ENCODE measurements around the gene HSCB. TPM values are rescaled to one million over a fixed set of nuclear protein-coding genes. Genes with fewer than 3 reads are reported as not detected.

HSCB gene
- polyA plus RNA-seq, 1 donor (not counting 4 experiments of a cell fraction or from before 2014, with no cell fraction given): 12.5 TPM

DNA sequence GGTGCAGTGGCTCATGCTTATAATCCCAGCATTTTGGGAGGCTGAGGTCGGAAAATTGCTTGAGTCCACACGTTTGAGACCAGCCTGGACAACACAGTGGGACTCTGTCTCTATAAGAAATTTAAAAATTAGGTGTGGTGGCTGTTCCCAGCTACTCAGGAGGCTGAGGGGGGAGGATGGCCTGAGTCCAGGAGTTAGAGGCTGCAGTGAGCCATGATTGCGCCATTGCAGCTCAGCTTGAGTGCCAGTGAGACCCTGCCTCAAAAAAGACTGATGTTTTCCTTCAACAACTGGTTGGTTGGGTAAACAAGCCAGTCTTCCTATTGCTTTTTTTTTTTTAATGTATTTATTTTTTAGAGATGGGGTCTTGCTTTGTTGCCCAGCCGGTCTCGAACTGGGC is 49.3 kb downstream of the HSCB start:
- no peaks in the 10 kb centered on the region for H3K9me3 ChIP-seq (ENCODE audit: control insufficient read depth, low read depth, low read length)
- no peak overlapping the region for H3K4me2 ChIP-seq (ENCODE audit: control insufficient read depth, extremely low read depth, insufficient read depth, low read depth, low read length)
- H3K27me3 ChIP-seq (ENCODE audit: control insufficient read depth, extremely low read depth, insufficient read depth, low read length): no peaks in the 10 kb centered on the region
- H3K27ac ChIP-seq (ENCODE audit: control insufficient read depth, insufficient read depth, low read length): no peak overlapping the region
- FAIRE-seq (no peak), DNase-seq (ENCODE audit: low read depth, low spot score) (no peak)
- peaks cover 17 to 23% of the 10 kb centered on the region in 2 experiments for H3K36me3 ChIP-seq (ENCODE audit: control insufficient read depth in 2 of 2, extremely low read depth in 1 of 2, insufficient read depth in 2 of 2, low read length in 2 of 2)
- H3K4me3 ChIP-seq (ENCODE audit: control insufficient read depth in 2 of 3, extremely low read depth in 1 of 3, insufficient read depth in 2 of 3, low read depth in 1 of 3, low read length in 3 of 3): no peak overlapping the region
- no peaks in the 10 kb centered on the region for H3K4me1 ChIP-seq (ENCODE audit: control insufficient read depth, extremely low read depth, insufficient read depth, low read length)
- no peaks in the 10 kb centered on the region for H3K9me1 ChIP-seq (ENCODE audit: control insufficient read depth, extremely low read depth, insufficient read depth, low read length)
- TF ChIP-seq, protein P1, sequence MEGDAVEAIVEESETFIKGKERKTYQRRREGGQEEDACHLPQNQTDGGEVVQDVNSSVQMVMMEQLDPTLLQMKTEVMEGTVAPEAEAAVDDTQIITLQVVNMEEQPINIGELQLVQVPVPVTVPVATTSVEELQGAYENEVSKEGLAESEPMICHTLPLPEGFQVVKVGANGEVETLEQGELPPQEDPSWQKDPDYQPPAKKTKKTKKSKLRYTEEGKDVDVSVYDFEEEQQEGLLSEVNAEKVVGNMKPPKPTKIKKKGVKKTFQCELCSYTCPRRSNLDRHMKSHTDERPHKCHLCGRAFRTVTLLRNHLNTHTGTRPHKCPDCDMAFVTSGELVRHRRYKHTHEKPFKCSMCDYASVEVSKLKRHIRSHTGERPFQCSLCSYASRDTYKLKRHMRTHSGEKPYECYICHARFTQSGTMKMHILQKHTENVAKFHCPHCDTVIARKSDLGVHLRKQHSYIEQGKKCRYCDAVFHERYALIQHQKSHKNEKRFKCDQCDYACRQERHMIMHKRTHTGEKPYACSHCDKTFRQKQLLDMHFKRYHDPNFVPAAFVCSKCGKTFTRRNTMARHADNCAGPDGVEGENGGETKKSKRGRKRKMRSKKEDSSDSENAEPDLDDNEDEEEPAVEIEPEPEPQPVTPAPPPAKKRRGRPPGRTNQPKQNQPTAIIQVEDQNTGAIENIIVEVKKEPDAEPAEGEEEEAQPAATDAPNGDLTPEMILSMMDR (optimal IDR thresholded peaks at IDR 0.05 in 1 of 3, IDR thresholded peaks at IDR 0.05 in 1 of 3, conservative IDR thresholded peaks at IDR 0.05 in 1 of 3; ENCODE audit: extremely low read depth in 1 of 3, insufficient read depth in 2 of 3, low read length in 3 of 3): no peak
- TF ChIP-seq EZH2 (IDR thresholded peaks at IDR 0.05; ENCODE audit: low read length): no peak
- peaks cover 7% of the 10 kb centered on the region for H4K20me1 ChIP-seq (ENCODE audit: control insufficient read depth, extremely low read depth, insufficient read depth, low read length)
- no peak overlapping the region for H2AFZ ChIP-seq (ENCODE audit: control insufficient read depth, low read length)
- H3K79me2 ChIP-seq (ENCODE audit: control insufficient read depth, insufficient read depth, low read length): peaks cover 11% of the 10 kb centered on the region
- dilution Hi-C loops (cut with MboI; ENCODE audit: extremely low pct_ligation_motif_present, low sequenced_read_pairs): no loop called here
- no peak overlapping the region for H3K9ac ChIP-seq (ENCODE audit: control insufficient read depth, extremely low read depth, insufficient read depth, low read length)

GRCh38 chr22:28791841-28792490 is 50.1 kb downstream of the HSCB start:
- peaks cover 18% of the 10 kb centered on the region for H3K79me2 ChIP-seq (ENCODE audit: control insufficient read depth, insufficient read depth, low read length)
- no peaks in the 10 kb centered on the region for H3K27me3 ChIP-seq (ENCODE audit: control insufficient read depth, extremely low read depth, insufficient read depth, low read length)
- dilution Hi-C loops (cut with MboI; ENCODE audit: extremely low pct_ligation_motif_present, low sequenced_read_pairs): no loop called here
- peaks cover 13% of the 10 kb centered on the region for H4K20me1 ChIP-seq (ENCODE audit: control insufficient read depth, extremely low read depth, insufficient read depth, low read length)
- TF ChIP-seq, protein P1 (optimal IDR thresholded peaks at IDR 0.05 in 1 of 3, IDR thresholded peaks at IDR 0.05 in 1 of 3, conservative IDR thresholded peaks at IDR 0.05 in 1 of 3; ENCODE audit: extremely low read depth in 1 of 3, insufficient read depth in 2 of 3, low read length in 3 of 3): no peak
- TF ChIP-seq EZH2 (IDR thresholded peaks at IDR 0.05; ENCODE audit: low read length): no peak
- H3K4me3 ChIP-seq (ENCODE audit: control insufficient read depth in 2 of 3, extremely low read depth in 1 of 3, insufficient read depth in 2 of 3, low read depth in 1 of 3, low read length in 3 of 3): no peak overlapping the region
- DNase-seq (ENCODE audit: low read depth, low spot score) (no peak), FAIRE-seq (no peak)
- no peak overlapping the region for H3K4me2 ChIP-seq (ENCODE audit: control insufficient read depth, extremely low read depth, insufficient read depth, low read depth, low read length)
- no peak overlapping the region for H3K27ac ChIP-seq (ENCODE audit: control insufficient read depth, insufficient read depth, low read length)
- no peaks in the 10 kb centered on the region for H3K4me1 ChIP-seq (ENCODE audit: control insufficient read depth, extremely low read depth, insufficient read depth, low read length)
- no peaks in the 10 kb centered on the region for H3K9me3 ChIP-seq (ENCODE audit: control insufficient read depth, low read depth, low read length)
- H3K9me1 ChIP-seq (ENCODE audit: control insufficient read depth, extremely low read depth, insufficient read depth, low read length): no peaks in the 10 kb centered on the region
- H3K36me3 ChIP-seq (ENCODE audit: control insufficient read depth in 2 of 2, extremely low read depth in 1 of 2, insufficient read depth in 2 of 2, low read length in 2 of 2): peaks cover 18 to 31% of the 10 kb centered on the region in 2 experiments
- no peak overlapping the region for H2AFZ ChIP-seq (ENCODE audit: control insufficient read depth, low read length)
- no peak overlapping the region for H3K9ac ChIP-seq (ENCODE audit: control insufficient read depth, extremely low read depth, insufficient read depth, low read length)
